ENCODE results near the gene TRPM7.

Gene TRPM7

DNA sequence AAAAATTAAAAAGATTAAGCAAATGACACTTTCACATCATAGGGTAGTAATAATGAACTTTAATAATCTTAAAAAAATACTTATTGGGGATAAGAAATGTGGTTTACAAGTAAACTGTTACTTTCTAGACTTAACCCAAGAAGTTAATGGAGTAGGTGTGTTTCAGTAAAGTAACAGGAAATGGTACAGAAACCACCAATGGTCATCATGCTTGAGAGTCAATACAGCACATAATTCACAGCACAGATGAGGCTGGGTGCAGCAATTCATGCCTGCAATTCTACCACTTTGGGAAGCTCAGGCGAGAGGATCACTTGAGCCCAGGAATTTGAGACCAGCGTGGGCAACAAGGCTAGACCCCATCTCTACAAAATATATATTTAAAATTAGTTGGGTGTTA lies 128.6 kb downstream of the TRPM7 start:
- no peak for DNase-seq

GRCh38 chr15:50556642-50557371 lies 129.8 kb downstream of the TRPM7 start:
- no peak for DNase-seq

- DNase-seq, result no peak
Measured at GRCh38 chr15:50552238-50552637, 134.4 kb downstream of the TRPM7 start.

- DNase-seq, result no peak
Measured at GRCh38 chr15:50549326-50549725, 137.3 kb downstream of the TRPM7 start.

GRCh38 chr15:50546566-50546965 lies 140.0 kb downstream of the TRPM7 start, which contains the start of gene USP50:
TSS of gene USP50 (minus strand) at chr15:50546666. CDS start at chr15:50546525, 141 bp downstream.
- DNase-seq, result no peak

GRCh38 chr15:50544368-50544767 lies 142.2 kb downstream of the TRPM7 start:
- no peak for DNase-seq

DNA sequence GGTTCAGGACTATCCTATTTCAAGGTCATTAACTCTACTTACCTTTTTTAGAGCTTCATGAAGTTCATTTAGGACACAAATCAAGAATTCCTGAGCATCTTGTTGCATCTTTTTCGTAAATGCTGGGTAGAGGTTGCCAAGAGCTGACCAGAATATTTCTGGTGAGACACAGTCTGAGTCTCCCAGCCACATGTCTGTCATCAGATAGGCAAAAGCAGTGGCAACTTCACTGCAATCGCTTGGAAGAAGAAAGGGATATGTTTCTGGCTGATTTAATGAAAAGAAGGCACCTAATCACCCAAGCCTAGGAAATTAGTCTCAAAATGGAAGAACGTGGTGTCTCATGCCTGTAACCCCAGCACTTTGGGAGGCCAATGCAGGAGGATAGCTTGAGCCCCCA lies 143.0 kb downstream of the TRPM7 start:
- DNase-seq, result no peak

DNA sequence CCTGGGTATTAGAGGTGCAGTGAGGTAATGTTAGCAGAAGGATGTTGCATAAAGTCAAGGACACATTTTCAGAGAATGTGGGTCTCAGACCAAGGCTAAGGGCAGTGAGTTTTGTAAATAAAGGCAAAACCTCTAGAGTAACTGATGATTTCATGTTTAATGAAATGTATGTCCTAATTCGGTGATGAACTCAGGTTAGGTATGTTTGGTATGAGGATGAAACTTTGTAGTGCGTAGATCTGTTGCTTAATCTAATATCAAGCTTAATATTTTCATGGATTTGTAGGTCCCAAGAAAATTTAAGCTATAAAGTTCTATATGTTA lies 143.7 kb downstream of the TRPM7 start:
- DNase-seq, result no peak

- DNase-seq, result no peak
Measured at GRCh38 chr15:50531766-50532165, 154.8 kb downstream of the TRPM7 start.

GRCh38 chr15:50531163-50531562 lies 155.4 kb downstream of the TRPM7 start:
- no peak for DNase-seq

- no peak for DNase-seq
Measured at GRCh38 chr15:50523851-50524251, 162.7 kb downstream of the TRPM7 start.

DNA sequence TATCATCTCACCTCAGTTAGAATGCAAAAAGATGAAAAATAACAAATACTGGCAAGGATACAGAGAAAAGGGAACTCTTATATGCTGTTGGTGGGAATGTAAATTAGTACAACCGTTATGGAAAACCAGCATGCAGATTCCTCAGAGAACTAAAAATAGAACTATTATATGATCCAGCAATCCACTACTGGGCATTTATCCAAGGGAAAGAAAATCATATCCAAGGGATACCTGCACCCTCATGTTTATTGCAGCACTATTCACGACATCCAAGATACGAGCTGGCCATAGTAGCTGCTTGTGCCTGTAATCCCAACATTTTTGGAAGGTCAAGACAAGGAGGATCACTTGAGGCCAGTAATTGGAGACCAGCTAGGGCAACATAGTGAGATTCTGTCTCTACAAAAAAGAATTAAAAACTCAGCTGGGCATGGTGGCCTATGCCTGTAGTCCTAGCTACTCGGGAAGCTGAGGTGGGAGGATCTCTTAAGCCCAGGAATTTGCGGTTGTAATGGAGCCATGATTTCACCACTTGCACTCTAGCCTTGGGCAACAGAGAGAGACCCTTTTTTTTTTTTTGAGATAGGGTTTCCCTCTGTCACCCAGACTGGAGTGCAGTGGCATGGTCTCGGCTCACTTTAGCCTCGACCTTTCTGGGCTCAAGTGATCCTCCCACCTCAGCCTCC lies 166.7 kb downstream of the TRPM7 start:
- DNase-seq, result no peak

GRCh38 chr15:50513001-50513400 lies 173.6 kb downstream of the TRPM7 start:
- DNase-seq, result no peak
